GM12873 (cell line): ENCODE measurements around the gene PRSS57.

ENCODE experiments used
- TF ChIP-seq, protein P1 (sequence below): IDR thresholded peaks from 2 replicates; pipeline ENCODE4 v1.5.1; 2012; ENCODE audit warnings: low read depth, mild to moderate bottlenecking, moderate library complexity, low read length, control low read depth; ENCODE audit not compliant: insufficient read depth; ENCODE audit errors: missing control alignments

The PRSS57 gene

GRCh38 chr19:676339-677105 lies 18.7 kb downstream of the PRSS57 start, which contains the start of gene FSTL3:
Gene FSTL3 (plus strand): TSS chr19:676392. CDS start chr19:676424, 32 bp downstream.
- TF ChIP-seq, protein P1, sequence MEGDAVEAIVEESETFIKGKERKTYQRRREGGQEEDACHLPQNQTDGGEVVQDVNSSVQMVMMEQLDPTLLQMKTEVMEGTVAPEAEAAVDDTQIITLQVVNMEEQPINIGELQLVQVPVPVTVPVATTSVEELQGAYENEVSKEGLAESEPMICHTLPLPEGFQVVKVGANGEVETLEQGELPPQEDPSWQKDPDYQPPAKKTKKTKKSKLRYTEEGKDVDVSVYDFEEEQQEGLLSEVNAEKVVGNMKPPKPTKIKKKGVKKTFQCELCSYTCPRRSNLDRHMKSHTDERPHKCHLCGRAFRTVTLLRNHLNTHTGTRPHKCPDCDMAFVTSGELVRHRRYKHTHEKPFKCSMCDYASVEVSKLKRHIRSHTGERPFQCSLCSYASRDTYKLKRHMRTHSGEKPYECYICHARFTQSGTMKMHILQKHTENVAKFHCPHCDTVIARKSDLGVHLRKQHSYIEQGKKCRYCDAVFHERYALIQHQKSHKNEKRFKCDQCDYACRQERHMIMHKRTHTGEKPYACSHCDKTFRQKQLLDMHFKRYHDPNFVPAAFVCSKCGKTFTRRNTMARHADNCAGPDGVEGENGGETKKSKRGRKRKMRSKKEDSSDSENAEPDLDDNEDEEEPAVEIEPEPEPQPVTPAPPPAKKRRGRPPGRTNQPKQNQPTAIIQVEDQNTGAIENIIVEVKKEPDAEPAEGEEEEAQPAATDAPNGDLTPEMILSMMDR = no peak

GRCh38 chr19:676007-676338 lies 19.3 kb downstream of the PRSS57 start:
- TF ChIP-seq, protein P1 = no peak

- TF ChIP-seq, protein P1 = no peak
These were observed 20.7 kb downstream of the PRSS57 start for GRCh38 chr19:674282-675151.

DNA sequence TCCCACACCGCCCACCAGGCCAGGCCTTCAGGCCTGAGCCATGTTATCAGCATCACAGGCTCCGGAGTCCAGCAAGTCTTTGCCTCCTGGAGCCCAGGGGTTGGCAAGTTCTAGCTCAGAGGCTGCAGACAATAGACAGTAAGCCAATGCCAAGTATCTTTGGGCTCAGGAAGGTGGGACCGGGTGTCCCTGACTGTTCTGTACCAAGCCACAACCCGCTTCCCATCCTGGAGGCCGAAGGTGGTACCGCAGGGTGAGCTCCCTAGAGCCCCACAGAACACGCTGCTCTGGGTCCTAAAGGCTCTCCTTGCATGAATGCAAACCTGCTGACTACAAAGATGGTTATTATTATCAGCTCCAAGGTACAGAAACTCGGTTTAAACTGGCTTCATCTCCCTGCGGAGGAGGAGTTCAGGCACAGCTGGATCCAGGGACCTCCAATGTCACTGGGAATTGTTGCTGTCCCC lies 24.6 kb downstream of the PRSS57 start:
- TF ChIP-seq, protein P1 = peak; percentile 37

GRCh38 chr19:664913-665443 lies 30.3 kb downstream of the PRSS57 start:
- TF ChIP-seq, protein P1 = peak; percentile 91

DNA sequence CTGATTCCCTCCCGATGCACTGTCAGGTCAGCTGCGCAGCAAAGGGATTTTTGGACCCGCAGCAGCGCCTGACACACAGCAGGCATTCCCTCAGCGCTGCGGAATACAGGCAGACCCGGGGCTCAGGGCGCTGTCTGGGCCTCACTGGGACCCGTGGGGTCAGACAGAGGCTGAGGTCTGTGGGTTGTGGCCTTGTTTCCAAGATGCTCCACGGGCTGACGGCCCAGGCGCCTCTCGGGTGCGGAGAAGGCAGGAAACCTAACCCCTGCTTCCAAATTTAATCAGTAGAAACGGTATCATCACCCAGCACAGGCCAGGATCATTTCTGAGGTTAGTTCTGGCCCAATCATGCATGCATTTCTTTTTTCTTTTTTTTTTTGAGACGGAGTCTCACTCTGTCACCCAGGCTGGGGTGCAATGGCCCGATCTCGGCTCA lies 31.6 kb downstream of the PRSS57 start:
- TF ChIP-seq, protein P1 = no peak
